GM18861 (cell line): ENCODE results near the gene MAPK10.
"Not testable (repeated sequence)": the region's sequence is repeated elsewhere in the genome, so short reads cannot be mapped to it uniquely, and the experiment has no call there.

Source experiments
- ATAC-seq: cut with Tn5 transposase; IDR thresholded peaks from one replicate; pipeline ENCODE4 v1.9.1; 2021; ENCODE audit not compliant: unreplicated experiment

The MAPK10 gene

GRCh38 chr4:86114563-86114962 lies 245.3 kb downstream of the MAPK10 start:
- no peak for ATAC-seq

- ATAC-seq, result no peak
These were observed 251.0 kb downstream of the MAPK10 start for GRCh38 chr4:86108834-86109233.

GRCh38 chr4:86108137-86108536 lies 251.7 kb downstream of the MAPK10 start:
- no peak for ATAC-seq

- no peak for ATAC-seq
These were observed 252.7 kb downstream of the MAPK10 start for GRCh38 chr4:86107112-86107511.

GRCh38 chr4:86106475-86106874 lies 253.4 kb downstream of the MAPK10 start:
- ATAC-seq, result no peak

- ATAC-seq, result no peak
These were observed 258.0 kb downstream of the MAPK10 start for GRCh38 chr4:86101841-86102240.

- no peak for ATAC-seq
These were observed 258.4 kb downstream of the MAPK10 start for GRCh38 chr4:86101410-86101809.

- ATAC-seq, result no peak
These were observed 259.2 kb downstream of the MAPK10 start for GRCh38 chr4:86100539-86101215.

- no peak for ATAC-seq
These were observed 260.5 kb downstream of the MAPK10 start for GRCh38 chr4:86099348-86099747.

GRCh38 chr4:86098691-86099090 lies 261.2 kb downstream of the MAPK10 start:
- no peak for ATAC-seq

GRCh38 chr4:86096373-86096772 lies 263.5 kb downstream of the MAPK10 start:
- no peak for ATAC-seq

GRCh38 chr4:86092684-86093083 lies 267.2 kb downstream of the MAPK10 start:
- no peak for ATAC-seq

- no peak for ATAC-seq
These were observed 268.7 kb downstream of the MAPK10 start for GRCh38 chr4:86091201-86091600.

- ATAC-seq, result no peak
These were observed 270.0 kb downstream of the MAPK10 start for GRCh38 chr4:86089781-86090323.

- no peak for ATAC-seq
These were observed 270.8 kb downstream of the MAPK10 start for GRCh38 chr4:86089053-86089452.

- ATAC-seq, result not testable (repeated sequence)
These were observed 284.1 kb downstream of the MAPK10 start for GRCh38 chr4:86075796-86076195.

GRCh38 chr4:86060341-86060740 lies 299.5 kb downstream of the MAPK10 start:
- ATAC-seq, result no peak

- ATAC-seq, result no peak
These were observed 301.2 kb downstream of the MAPK10 start for GRCh38 chr4:86058621-86059020.

- ATAC-seq, result no peak
These were observed 304.0 kb downstream of the MAPK10 start for GRCh38 chr4:86055898-86056297.

GRCh38 chr4:86054286-86055032 lies 305.4 kb downstream of the MAPK10 start:
- no peak for ATAC-seq

GRCh38 chr4:86050496-86050895 lies 309.4 kb downstream of the MAPK10 start:
- no peak for ATAC-seq

- ATAC-seq, result no peak
These were observed 311.4 kb downstream of the MAPK10 start for GRCh38 chr4:86048426-86048825.
